ENCODE results near the gene F11R. TPM values are rescaled to one million over a fixed set of nuclear protein-coding genes. Genes with fewer than 3 reads are reported as not detected.
A peak's percentile ranks its signal among the peaks of the same experiment; 100 is the strongest.

The F11R gene
- total and polyA plus RNA-seq, 2 experiments from 2014 or later: 0.53 to 0.76 TPM

GRCh38 chr1:160956966-160957365, 64.0 kb downstream of the F11R start:
- Histone ChIP-seq H3K36me3 (ENCODE audit: low read depth) (no peaks in the 10 kb centered on the region), H3K9me2 (ENCODE audit: insufficient read depth) (no peaks in the 10 kb centered on the region), H3F3A (ENCODE audit: insufficient read depth) (no peaks in the 10 kb centered on the region), H4K20me1 (ENCODE audit: insufficient read depth) (no peaks in the 10 kb centered on the region), H3K27ac (no peak overlapping the region), H3K4me1 (ENCODE audit: insufficient read depth) (no peaks in the 10 kb centered on the region), H3K27me3 (replicated peaks; ENCODE audit: insufficient read depth) (peaks cover 15% of the 10 kb centered on the region), H3K9ac (no peak overlapping the region), H2AFZ (no peak overlapping the region), H3K9me3 (ENCODE audit: low read depth) (no peaks in the 10 kb centered on the region), H3K4me3 (no peak overlapping the region), H3K79me2 (ENCODE audit: insufficient read depth) (no peaks in the 10 kb centered on the region), H3K4me2 (ENCODE audit: unreplicated experiment) (no peak overlapping the region)
- in situ Hi-C loops (cut with MboI): no loop called here
- 16 to 22% methylated on average over 4 of the region's 4 CpGs for WGBS, 2 experiments (ENCODE audit: low coverage in 1 of 2, low lambda C conversion rate in 2 of 2, missing lambda C conversion rate in 2 of 2)
- no peak for DNase-seq
- no peak for TF ChIP-seq EZH2phosphoT487 (IDR thresholded peaks at IDR 0.05; ENCODE audit: insufficient read depth, low read depth)

DNA sequence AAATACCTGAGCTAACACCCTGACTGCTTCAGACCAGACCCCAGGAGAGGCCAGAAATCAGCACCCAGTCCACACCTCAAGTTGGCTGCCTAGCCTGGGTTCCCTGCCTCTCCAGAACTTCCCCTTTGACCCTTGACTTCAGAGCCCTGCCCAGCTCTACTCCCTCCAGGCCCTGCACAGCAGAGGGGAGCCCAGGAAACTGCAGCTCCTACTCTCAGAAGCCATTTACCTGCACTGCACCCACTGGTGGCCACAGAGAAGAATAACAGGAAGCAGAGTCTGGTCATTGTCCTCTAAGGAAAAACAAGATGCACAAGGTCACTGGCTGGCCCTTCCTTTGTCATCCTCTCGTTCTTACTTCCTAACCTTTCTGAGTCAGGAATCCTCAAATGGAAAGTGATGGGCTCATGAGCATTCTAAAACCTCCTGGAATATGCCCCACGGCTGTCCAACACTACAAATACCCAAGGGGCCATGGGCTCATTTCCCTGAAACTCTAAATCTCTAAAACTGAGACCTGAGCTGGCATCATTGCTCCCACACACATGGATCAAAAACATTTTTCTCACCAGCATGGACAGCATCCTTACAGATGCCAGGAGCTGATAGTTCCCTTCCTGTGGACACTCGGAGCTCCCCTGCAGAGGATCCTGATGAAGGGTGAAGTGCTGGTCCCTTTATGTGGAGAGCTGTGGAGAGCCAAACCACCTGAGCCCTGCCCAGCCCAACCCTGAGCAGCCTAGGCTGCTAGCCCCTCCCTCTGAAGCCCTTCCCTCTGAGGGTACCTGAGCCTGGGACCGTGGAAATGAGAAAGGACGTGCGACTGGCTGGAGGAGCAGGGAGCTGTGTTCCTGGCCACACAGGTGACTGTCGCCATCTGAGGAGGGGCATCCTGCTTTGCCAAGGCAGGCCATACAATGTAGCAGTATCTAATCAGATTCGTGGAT, 66.5 kb downstream of the F11R start, which contains the start of gene ITLN2:
ITLN2 (minus strand) TSS at position 652 of the 947 bp plus-strand sequence; CDS start at position 584, 68 bp downstream.
- peak; percentile 54 for DNase-seq
- no peaks in the 10 kb centered on the region for H3F3A ChIP-seq (ENCODE audit: insufficient read depth)
- no peaks in the 10 kb centered on the region for H4K20me1 ChIP-seq (ENCODE audit: insufficient read depth)
- 39 to 47% methylated on average over 7 to 8 of the region's 8 CpGs for WGBS, 2 experiments (ENCODE audit: low coverage in 1 of 2, low lambda C conversion rate in 2 of 2, missing lambda C conversion rate in 2 of 2)
- H3K9ac ChIP-seq: no peak within 1 kb of the TSS
- no peak within 1 kb of the TSS for H3K4me3 ChIP-seq
- no peaks in the 10 kb centered on the region for H3K9me2 ChIP-seq (ENCODE audit: insufficient read depth)
- no peaks in the 10 kb centered on the region for H3K9me3 ChIP-seq (ENCODE audit: low read depth)
- H3K27ac ChIP-seq: no peak within 1 kb of the TSS
- TF ChIP-seq EZH2 (IDR thresholded peaks at IDR 0.05; ENCODE audit: insufficient read depth, poor library complexity, severe bottlenecking) (no peak), EZH2phosphoT487 (IDR thresholded peaks at IDR 0.05; ENCODE audit: insufficient read depth, low read depth) (no peak)
- in situ Hi-C loops (cut with MboI): no loop called here
- no peak within 1 kb of the TSS for H2AFZ ChIP-seq
- no peaks in the 10 kb centered on the region for H3K36me3 ChIP-seq (ENCODE audit: low read depth)
- peaks cover 9% of the 10 kb centered on the region for H3K27me3 ChIP-seq (replicated peaks; ENCODE audit: insufficient read depth)
- H3K4me2 ChIP-seq (ENCODE audit: unreplicated experiment): no peak within 1 kb of the TSS
- no peaks in the 10 kb centered on the region for H3K79me2 ChIP-seq (ENCODE audit: insufficient read depth)
- H3K4me1 ChIP-seq (ENCODE audit: insufficient read depth): no peaks in the 10 kb centered on the region

- peak; percentile 10 for DNase-seq
Observed at GRCh38 chr1:160953030-160953429, 67.9 kb downstream of the F11R start.

GRCh38 chr1:160952129-160952510, 68.8 kb downstream of the F11R start:
- in situ Hi-C loops (cut with MboI): no loop called here
- Histone ChIP-seq H3K27me3 (replicated peaks; ENCODE audit: insufficient read depth) (peaks cover 6% of the 10 kb centered on the region), H3K36me3 (ENCODE audit: low read depth) (no peaks in the 10 kb centered on the region), H3K79me2 (ENCODE audit: insufficient read depth) (no peaks in the 10 kb centered on the region), H3K9ac (no peak overlapping the region), H4K20me1 (ENCODE audit: insufficient read depth) (no peaks in the 10 kb centered on the region), H2AFZ (no peak overlapping the region), H3K4me1 (ENCODE audit: insufficient read depth) (no peaks in the 10 kb centered on the region), H3F3A (ENCODE audit: insufficient read depth) (no peaks in the 10 kb centered on the region), H3K27ac (no peak overlapping the region), H3K4me3 (no peak overlapping the region), H3K4me2 (ENCODE audit: unreplicated experiment) (no peak overlapping the region), H3K9me2 (ENCODE audit: insufficient read depth) (no peaks in the 10 kb centered on the region), H3K9me3 (ENCODE audit: low read depth) (no peaks in the 10 kb centered on the region)
- no peak for DNase-seq
- no peak for TF ChIP-seq EZH2phosphoT487 (IDR thresholded peaks at IDR 0.05; ENCODE audit: insufficient read depth, low read depth)
- no peak for TF ChIP-seq EZH2 (IDR thresholded peaks at IDR 0.05; ENCODE audit: insufficient read depth, poor library complexity, severe bottlenecking)
- 33% methylated on average over 2 of the region's 2 CpGs for WGBS, 2 experiments (ENCODE audit: low coverage in 1 of 2, low lambda C conversion rate in 2 of 2, missing lambda C conversion rate in 2 of 2)

More at GRCh38 chr1:160953030-160953429, 67.9 kb downstream of the F11R start:
- WGBS, 2 experiments (ENCODE audit: low coverage in 1 of 2, low lambda C conversion rate in 2 of 2, missing lambda C conversion rate in 2 of 2): 8 to 11% methylated on average over 3 of the region's 3 CpGs
- Histone ChIP-seq H3F3A (ENCODE audit: insufficient read depth) (no peaks in the 10 kb centered on the region), H3K79me2 (ENCODE audit: insufficient read depth) (no peaks in the 10 kb centered on the region), H3K9ac (no peak overlapping the region), H4K20me1 (ENCODE audit: insufficient read depth) (no peaks in the 10 kb centered on the region), H3K4me2 (ENCODE audit: unreplicated experiment) (no peak overlapping the region), H2AFZ (no peak overlapping the region), H3K27ac (no peak overlapping the region), H3K9me2 (ENCODE audit: insufficient read depth) (no peaks in the 10 kb centered on the region), H3K4me1 (ENCODE audit: insufficient read depth) (no peaks in the 10 kb centered on the region), H3K27me3 (replicated peaks; ENCODE audit: insufficient read depth) (peaks cover 9% of the 10 kb centered on the region), H3K9me3 (ENCODE audit: low read depth) (no peaks in the 10 kb centered on the region), H3K36me3 (ENCODE audit: low read depth) (no peaks in the 10 kb centered on the region), H3K4me3 (no peak overlapping the region)
- no peak for TF ChIP-seq EZH2phosphoT487 (IDR thresholded peaks at IDR 0.05; ENCODE audit: insufficient read depth, low read depth)
- in situ Hi-C loops (cut with MboI): no loop called here
